Putamen (tissue), 1 donor: ENCODE results near the gene PEMT.
"Not testable (repeated sequence)": the region's sequence is repeated elsewhere in the genome, so short reads cannot be mapped to it uniquely, and the experiment has no call there.

Experiments used
- DNase-seq: peaks from one replicate; pipeline ENCODE4 v3.0.0-alpha.2; 2016; ENCODE audit warnings: low spot score

PEMT gene, protein sequence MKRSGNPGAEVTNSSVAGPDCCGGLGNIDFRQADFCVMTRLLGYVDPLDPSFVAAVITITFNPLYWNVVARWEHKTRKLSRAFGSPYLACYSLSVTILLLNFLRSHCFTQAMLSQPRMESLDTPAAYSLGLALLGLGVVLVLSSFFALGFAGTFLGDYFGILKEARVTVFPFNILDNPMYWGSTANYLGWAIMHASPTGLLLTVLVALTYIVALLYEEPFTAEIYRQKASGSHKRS

DNA sequence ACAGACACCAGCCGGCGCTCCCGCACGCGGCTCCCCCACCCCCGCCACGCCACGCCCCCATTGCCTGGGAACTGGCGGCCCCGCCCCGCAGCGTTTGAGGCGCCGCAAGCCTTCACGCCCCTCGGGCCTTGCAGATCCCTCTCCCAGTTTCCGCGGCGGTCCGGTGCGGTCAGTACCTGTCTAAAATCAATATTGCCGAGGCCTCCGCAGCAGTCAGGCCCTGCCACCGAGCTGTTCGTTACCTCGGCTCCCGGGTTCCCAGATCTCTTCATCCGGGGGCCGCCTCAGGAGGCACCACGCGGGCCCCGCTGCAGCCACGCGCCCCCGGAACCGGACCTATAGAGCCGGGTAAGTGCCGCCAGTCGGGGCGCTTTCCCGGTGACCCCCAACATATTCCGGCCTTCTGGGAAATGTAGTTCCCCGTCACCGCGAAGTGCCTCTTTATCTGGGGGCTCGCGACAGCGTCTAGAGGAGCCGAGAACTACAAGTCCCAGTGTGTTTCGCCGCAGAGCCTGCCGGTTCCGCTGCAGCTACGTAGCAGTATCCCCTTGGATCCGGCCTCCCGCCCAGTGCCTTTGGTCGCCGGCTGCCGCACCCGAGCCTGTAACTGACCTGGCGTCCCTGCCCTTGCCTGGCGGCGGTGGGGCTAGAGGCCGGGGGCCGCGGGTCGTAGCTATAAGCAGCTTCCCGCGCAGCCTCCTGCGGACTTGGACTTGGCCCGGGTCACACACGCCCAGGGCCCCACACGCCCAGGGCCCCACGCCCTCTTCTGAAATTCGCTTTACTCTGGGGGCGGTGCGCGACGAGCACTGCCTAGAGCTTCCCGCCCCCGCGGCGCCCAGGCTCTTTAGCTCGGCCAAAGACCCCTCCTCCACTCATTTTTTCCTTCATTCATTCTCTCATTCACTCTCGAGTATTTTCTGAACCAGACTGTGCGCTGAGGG is at the start of gene PEMT:
PEMT (minus strand) TSS at position 354 of the 944 bp plus-strand sequence; CDS start at position 272, 82 bp downstream.
- peak; percentile 99 for DNase-seq

DNA sequence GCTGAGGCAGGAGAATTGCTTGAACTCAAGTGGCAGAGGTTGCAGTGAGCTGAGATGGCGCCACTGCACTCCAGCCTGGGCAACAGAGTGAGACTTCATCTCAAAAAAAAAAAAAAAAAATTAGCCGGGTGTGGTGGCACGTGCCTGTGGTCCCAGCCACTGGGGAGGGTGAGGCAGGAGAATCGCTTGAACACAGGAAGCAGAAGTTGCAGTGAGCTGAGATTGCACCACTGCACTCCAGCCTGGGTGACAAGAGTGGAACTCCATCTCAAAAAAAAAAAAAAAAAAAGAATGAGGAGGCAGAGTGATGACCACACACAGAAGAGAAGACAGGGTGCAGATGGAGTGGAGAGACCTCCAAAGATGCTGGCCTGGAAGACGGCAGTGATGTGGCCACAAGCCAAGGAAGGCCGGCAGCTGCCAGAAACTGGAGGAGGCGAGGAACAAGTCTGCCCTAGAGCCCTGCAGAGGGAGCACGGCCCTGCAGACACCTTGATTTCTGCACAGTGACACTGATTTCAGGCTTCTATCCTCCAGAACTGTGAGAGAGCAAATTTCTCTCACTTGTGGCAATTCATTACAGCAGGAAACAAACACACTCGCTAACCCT is 48.3 kb upstream of the PEMT start:
- DNase-seq, result not testable (repeated sequence)

DNA sequence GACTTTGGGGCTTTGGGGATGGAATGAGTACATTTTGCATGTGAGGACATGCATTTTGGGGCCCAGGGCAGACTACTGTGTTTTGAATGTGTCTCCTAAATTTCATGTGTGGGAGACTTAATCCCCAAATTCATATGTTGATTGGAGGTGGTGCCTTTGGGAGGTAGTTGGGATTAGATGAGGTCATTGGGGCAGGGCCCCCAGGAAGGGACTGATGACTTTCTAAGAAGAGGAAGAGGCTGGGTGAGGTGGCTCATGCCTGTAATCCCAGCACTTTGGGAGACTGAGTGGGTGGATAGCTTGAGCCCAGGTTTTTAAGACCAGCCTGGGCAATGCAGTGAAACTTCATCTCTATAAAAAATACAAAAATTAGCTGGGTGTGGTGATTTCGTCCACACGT is 47.0 kb upstream of the PEMT start:
- no peak for DNase-seq

DNA sequence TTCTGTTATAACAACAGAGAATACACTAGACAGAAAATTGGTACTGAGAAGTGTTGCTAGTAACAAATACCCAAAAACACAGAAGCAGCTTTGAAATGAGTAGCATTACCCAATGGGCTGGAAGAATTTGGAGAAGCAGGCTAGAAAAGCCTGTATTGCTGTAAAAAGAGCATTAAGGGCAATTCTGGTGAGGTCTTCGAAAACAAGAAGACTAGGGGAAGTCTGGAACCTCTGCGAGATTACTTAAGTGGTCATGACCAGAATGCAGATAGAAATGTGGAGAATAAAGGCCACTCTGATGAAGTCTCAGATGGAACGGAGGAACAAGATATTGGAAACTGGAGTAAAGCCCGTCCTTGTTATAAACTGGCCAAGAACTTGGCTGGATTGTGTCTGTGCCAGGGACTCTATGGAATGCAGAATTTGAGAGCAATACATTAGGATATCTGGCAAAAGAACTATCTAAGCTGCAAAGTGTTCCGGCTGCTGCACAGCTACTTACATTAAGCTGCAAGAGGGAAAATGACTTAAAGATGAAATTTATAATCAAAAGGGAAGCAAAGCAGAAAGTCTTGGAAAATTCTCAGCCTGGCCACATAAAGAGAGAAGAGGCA is 44.9 kb upstream of the PEMT start:
- no peak for DNase-seq

DNA sequence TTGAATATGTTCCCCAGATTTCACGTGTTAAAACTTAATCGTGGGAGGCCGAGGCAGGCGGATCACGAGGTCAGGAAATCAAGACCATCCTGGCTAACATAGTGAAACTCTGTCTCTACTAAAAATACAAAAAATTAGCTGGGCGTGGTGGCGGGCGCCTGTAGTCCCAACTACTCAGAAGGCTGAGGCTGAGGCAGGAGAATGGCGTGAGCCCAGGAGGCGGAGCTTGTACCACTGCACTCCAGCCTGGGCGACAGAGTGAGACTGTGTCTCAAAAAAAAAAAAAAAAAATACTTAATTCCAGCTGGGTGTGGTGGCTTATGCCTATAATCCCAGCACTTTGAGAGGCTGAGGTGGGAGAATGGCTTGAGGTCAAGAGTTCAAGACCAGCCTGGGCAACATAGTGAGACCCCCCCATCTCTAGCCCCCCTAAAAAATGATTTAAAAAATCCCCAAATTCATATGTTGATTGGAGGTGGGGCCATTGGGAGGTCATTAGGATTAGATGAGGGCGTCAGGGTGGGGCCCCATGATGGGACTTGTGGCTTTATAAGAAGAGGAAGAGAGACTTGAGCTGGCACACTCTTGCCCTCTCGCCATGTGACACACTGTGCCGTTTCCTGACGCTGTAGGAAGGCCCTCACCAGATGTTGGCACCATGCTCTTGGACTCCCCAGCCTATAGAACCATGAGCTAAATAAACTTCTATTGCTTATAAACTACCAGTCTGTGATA is 44.2 kb upstream of the PEMT start:
- DNase-seq, result not testable (repeated sequence)

DNA sequence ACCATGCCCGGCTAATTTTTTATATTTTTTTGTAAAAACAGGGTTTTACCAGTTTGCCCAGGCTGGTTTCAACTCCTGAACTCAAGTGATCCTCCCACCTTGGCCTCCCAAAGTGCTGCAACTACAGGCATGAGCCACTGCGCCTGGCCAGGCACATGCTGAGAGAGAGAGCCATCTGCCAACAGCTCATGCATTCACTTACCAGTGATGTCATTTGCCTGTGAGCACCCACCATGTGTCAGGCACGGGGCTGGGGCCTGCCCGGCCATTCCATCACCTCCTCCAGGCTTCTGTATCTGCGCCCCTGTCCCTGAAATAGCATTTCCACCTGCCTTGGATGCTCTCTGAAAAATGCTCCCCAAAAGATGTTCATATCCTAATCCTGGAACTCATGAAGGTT is 43.6 kb upstream of the PEMT start:
- DNase-seq, result no peak

DNA sequence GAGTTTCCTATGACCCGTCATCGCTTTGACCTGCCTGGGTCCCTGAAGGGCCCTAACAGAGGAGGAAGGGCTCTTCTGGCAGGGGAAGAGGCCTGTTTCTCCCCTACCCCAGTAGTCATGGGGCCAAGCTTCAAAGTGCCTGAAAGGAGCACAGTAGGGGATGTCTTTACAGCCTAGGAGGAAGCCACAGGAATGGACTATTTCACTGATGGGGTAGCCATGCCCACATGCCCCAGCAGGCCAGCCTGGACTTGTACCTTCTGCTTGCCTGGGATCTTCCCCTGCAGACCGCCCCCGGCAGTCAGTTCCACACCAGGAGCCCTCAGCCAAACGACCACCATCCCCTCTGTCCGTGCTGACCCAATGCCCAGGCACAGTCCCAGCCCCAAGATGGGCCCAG is 41.8 kb upstream of the PEMT start:
- DNase-seq, result no peak

DNA sequence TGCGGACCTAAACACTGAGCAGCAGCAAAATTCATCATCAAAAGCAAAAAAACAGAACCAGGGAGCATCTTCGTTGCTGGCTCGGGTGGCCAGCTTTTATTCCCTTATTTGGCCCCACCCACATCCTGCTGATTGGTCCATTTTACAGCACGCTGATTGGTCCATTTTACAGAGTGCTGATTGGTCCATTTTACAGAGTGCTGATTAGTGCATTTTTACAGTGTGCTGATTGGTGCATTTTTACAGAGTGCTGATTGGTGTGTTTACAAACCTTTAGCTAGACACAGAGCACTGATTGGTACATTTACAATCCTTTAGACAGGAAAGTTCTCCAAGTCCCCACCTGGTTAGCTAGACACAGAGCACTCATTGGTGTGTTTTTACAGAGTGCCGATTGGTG is 41.2 kb upstream of the PEMT start:
- DNase-seq, result not testable (repeated sequence)

DNA sequence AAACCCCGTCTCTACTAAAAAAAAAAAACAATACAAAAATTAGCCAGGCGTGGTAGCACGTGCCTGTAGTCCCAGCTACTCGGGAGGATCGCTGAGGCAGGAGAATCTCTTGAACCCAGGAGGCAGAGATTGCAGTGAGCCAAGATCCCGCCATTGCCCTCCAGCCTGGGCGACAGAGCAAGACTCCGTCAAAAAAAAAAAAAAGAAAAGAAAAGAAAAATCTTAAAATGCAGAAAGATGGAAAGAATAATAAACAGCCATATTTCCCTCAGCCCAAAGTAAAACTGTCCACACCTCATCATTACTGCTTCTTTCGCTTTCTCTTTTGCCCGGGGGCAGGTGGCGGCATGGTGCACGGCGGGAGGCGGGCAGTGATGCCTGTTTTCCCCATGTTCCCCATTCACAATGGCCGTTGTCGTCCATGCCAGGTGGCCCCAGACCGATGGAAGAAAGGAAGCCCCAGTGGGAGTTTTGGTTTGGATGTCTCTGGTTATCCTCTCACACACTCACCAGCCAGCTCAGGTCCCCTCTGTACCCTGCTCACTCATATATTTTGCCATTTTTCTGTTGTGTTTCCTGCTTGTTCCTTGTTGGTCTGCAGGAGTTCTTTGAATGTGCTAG is 37.0 kb upstream of the PEMT start:
- DNase-seq, result no peak

DNA sequence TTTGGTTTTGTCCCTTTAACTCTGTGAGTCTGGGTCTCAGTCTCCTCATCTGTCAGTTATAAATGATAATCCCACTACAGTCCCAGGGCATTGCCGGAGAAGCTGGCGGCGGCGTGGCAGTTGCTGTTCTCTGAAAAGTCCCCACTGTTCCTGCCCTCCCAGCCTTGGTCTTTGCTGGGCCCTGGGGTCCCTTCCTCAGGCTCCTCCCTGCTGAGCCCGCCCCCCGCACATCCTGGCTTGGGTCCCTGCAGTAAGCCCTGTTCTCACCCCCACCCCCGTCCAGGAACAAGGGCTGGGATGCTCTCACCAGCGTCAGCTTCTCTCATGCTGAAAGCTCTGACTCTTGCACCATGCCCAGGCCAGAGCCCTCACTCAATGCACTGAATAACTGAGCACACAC is 35.3 kb upstream of the PEMT start:
- no peak for DNase-seq

DNA sequence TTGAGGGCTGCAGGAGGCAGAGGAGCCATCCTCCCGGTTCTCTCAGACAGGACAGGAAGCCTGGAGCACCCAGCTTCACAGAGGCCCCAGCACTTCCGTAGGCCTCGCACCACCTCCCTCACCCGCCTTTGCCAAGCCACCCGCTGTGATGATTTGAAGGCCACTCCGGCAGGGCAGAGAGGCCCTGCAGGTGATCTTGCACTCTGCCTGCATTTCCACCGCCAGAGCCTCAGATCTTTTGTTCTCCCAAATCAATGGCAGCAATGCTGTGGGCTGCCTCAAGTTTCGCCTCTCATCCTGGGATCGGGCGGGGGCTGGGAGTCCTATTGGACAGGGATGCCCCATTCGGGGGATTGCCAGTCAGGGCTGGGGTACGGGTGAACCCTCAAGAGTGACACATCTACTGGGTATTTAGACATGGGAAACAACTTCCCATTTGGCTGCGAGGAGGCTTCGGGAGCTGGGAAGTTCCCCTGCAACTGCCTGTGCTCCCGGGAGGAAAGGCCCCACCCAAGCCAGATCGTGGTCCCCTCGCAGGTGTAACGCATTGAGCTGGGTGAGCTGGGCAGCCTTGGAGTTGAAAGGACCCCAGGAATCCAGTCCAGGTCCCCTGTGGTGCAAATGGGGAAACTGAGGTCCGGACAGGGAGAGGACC is 34.8 kb upstream of the PEMT start:
- no peak for DNase-seq

DNA sequence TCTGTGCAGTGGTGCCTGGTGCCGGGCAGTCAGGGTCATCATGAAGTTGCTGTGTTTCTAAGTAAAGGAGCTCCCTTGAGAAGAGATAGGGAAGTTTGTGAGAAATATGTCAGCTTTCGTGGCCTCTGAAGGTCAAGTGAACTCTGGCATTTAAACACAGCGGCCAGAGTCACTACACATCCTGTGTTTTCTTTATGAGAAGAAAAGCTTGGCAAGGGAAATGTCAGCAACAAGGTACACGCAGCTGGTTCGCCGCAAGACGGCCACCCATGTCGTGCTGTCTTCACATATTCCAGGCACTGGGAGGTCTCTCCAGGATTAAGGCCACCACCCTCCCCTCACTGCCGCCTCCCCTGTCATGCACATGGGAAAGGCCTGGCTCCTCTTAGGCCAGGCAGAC is 33.2 kb upstream of the PEMT start:
- DNase-seq, result no peak

DNA sequence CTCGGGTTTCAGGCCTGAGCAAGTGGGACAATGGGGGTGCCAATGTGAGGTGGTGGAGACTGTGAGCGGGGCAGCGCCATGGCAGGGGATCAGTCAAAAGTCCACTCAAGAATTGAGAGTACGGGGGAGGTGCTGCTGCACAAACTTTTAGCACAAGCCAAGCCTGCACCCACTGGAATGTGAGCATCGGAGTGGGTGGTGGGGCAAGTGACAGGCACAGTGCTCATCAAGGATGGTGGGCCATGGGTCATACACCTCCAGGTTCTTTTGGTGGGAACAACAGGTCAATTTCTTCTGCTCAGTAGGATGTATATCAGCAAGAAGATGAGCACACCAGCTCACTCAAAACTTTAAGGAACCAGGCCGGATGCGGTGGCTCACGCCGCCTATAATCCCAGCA is 32.4 kb upstream of the PEMT start:
- no peak for DNase-seq

DNA sequence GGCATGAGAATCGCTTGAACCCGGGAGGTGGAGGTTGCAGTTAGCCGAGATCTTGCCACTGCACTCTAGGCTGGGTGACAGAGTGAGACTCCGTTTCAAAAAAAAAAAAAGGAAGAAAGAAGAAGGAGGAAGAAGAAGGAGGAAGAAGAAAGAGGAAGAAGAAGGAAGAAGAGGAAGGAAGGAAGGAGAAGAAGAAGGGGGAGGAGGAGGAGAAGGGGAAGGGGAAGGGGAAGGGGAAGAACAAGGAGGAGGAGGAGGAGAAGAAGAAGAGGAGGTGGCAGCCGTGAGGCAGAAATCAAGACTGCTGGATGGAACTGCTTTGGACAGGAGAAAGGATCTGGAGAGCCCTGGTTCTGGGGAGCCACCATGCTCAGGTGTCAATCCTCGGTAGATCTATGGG is 29.7 kb upstream of the PEMT start:
- DNase-seq, result no peak

DNA sequence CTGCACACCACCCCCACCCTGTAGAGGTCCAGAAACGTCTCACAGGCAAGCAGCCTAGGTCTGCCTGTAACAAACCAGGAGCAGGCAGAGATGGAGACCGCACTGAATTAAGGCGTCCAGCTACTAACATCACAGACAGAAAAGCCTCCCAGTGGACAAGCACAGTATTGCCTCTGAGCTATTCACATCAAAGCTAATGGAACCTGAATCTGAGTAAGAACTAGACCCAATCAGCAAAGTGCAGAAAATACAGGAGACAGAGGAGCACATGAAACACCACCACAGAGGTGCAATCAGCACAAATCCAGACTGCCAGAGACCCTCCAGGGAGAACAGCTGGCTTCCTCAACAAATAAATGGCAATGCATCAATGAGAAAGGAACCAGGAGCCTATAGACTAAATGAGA is 22.2 kb upstream of the PEMT start:
- DNase-seq, result peak; percentile 18

DNA sequence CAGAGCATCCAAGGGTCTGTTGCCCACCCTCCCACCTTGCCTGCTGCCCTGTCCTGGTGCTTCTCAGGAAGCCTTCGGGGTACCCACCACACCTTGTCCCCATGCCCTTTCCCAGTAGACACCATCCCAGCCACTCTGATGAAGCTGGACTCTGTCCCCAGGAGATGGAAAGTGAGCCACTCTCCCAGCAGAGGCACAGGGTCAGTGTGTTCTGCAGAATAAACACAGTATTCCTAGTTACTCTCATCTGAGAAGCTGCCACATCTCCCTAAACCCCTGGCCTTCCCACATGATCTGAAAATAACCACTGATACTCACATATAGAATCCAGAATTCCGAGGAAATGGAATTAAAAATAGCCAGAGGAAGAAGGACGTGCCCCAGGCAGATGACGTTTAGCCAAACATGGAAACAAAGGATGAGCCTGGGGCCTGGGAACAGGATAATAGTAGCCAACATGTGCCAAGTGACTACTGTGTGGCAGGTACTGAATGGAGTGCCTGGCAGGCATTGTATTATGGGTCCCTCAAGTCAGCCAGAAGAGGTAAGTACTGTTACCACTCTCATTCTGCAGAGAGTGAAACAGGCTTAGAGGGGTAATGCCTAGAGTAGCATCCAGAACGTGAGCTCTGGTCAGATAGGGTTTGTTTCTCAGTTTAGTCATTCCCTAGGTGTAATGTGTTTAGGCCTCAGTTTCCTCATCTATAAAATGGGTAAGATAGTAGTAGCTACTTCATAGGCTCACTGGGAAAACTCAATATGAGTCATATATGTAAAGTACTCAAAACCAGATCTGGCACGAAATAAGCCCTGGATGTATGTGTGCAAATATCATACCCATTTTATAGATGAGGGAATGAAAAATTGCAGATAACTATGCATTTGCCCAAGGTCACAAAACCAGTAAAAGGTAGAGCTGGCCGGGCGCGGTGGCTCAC is 20.8 kb upstream of the PEMT start:
- no peak for DNase-seq

DNA sequence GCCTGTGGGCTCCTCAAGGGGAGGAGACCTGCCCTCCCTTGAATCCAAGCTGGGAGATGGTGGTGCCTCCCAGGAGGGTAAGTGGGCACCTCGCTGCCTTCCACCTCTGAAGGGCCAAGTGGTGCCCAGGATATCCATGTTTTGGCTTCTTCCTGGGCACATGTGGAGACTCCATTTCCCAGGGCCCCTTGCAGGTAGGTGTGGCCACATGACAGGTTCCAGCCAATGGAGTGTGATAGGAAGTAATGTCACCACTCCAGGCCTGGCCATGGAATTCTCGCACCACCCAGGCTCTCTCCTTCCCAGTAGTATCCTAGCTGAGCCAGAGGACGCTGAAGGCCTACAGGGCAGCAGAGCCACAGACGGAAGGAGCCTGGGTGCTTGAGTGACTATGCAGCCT is 17.6 kb upstream of the PEMT start:
- no peak for DNase-seq

DNA sequence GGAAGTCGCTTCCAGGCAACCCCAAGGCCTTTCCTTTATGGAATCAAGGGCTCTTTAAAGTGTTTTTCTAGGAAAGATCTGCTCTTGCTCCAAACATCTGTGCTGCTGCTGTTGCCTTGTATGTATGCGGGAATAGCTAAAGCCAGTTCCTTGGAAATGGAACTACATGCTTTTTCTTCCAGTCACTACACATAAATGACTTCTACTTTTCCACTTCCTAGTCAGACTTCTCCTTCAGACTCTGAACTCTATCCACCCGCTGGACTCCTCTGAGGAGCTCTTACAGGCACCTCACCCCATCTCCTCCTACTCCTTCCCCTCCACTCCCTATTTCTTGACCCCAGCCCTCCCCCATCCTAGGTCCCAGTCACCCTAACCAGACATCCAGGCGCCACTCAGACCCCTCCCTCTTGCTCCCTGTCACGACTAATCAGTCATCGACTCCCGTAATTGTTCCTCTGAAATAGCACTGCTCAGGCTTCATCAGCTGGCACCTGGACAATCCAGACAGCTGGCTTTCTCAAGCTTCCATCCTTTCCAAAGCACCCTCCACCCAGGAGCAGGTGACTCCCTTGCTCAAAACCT is 15.0 kb upstream of the PEMT start:
- no peak for DNase-seq

DNA sequence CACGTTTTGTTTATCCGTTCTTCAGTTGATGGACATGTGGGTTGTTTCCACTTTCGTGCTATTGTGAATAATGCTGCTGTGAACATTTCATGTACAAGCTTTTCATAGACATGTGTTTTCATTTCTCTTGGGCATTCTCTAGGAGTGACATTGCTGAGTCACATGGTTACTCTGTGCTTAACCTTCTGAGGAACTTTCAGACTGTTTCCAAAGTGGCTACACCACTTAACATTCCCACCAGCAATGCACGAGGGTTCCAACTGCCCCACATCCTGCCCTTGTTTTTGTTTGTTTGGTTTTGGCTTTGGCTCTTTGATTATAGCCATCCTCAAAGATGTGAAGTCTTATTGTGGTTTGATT is 14.2 kb upstream of the PEMT start:
- DNase-seq, result no peak
